Islet precursor cell (in vitro differentiated cells): ENCODE measurements around the gene AHDC1.
"Not testable (repeated sequence)": the region's sequence is repeated elsewhere in the genome, so short reads cannot be mapped to it uniquely, and the experiment has no call there.

Experiments
- DNase-seq: peaks from one replicate; pipeline ENCODE4 v3.0.0-alpha.2; 2018

Gene AHDC1

DNA sequence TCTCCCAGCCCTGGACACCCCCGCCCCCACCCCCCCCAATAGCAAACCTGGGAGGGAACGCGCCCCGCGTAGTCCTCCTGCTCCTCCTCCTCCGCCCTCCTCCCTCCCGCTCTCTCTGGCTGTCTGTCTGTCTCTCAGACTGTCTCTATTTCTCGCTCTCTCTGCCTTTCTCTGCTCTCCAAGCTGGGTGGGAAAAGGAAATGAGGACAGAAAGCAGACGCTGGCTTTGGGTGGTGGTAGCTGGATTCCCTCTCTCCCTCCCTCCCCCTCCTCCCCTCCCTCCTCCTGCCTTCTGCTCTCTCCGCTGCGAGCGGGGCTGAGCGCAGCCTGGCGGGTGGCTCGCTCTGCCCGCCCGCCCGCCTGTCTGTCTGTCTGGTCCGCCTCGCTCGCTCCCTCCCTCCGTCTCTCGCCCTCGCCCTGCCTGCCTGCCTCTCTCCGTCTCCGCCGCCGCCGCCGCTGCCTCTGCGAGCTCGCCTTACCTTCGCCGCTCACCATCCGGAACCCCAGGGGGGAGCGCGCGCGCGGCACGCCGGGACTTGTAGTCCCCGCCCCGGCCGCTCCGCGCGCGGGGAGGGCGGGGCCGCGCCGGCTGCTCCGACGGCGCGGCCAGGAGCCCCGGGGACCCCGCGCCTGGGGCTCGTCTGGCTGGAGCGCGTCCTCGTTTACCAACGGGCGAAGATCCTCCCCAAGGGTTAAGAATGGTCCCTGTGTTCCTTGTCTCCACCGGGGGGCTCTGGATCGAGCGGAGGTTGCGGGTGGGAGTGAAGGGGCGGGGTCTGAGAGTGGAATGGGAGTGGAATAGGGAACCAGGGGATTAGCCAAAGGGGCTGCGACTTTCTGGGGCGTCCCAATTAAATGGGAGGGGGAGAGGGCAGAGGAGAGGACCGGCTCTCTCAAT, at the start of gene AHDC1:
Gene AHDC1 (minus strand): TSS at position 464 of the 898 bp plus-strand sequence. CDS start 52,029 bp downstream, outside the sequence.
- DNase-seq = peak; percentile 95

DNA sequence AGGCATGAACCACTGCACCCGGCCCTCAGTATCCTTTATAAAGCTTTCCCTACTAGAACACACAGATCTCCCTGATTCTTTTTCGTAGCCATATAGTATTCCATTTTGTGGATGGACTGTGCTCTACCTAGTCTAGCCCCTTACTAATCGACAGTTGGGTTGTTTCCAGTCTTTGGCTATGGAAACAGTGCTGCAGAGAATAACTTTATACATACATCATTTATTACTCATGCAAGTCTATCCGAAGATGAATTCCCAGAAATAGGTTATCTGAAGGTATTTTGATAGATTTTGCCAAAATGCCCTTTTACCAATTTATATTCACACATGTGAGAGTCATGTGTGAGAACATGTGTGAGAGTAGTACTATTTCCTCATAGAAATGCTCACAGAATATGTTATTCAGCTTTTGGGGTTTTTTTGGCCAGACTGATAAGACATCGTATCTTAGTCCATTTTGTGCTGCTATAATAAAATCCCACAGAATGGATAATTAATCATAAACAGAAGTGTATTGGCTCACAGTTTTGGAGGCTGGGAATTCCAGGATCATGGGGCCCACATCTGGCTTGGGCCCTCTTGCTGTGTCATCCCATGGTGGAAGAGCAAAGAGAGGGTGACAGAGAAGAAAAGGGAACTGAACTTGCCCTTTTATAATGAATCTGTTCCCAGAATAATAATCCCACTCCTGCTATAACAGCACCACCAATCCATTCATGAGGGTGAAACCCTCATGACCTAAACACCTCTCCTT, 48.3 kb upstream of the AHDC1 start:
- DNase-seq = no peak

DNA sequence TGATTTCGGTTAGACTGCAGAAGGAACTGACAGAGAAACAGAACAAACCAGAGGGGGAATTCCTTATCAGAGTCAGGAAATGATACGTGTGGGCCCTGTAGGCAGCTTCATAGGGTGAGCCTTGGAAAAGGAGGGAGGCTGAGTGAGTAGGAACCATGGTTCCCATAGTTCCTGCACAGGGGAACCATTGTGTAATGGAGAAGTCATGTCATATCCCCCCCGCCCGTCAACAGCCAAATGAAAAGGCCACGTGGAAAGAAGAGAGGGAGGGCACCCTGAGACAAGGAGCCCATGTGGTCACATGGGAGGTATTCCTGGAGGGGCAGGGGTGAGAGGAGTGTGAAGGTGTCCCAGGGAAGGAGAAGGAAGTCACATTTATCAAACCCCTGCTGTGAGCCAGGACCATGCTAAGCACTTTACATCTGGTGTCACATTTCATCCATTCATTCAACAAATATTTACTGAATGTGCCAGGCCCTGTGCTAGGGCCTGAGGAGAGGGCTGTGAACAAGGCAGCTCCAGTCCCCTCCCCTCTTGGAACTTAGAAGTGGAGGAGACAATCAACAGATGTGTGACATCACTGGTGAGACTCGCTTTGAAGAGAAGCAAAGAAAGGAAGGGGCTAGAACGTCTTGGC, 46.7 kb upstream of the AHDC1 start:
- DNase-seq = peak; percentile 95

DNA sequence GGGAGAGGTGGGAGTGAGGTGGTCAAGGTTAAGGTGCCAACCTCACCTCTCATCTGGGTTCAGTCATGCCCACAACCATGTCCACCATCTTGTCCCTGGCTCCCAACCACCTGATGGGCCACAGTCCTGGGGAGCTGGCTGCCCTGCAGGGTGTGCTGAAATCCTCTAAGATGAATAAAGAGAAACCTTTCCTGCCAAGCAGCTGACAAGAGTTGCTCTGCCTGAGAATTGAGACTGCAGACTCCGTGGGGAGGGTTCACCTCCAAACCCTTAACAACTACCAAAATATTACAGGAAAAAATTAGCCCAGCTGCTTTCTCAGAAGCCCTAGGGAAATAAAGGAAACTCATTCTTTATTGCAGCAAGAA, 46.2 kb upstream of the AHDC1 start:
- no peak for DNase-seq

GRCh38 chr1:27649306-27649635, 45.3 kb upstream of the AHDC1 start:
- no peak for DNase-seq

DNA sequence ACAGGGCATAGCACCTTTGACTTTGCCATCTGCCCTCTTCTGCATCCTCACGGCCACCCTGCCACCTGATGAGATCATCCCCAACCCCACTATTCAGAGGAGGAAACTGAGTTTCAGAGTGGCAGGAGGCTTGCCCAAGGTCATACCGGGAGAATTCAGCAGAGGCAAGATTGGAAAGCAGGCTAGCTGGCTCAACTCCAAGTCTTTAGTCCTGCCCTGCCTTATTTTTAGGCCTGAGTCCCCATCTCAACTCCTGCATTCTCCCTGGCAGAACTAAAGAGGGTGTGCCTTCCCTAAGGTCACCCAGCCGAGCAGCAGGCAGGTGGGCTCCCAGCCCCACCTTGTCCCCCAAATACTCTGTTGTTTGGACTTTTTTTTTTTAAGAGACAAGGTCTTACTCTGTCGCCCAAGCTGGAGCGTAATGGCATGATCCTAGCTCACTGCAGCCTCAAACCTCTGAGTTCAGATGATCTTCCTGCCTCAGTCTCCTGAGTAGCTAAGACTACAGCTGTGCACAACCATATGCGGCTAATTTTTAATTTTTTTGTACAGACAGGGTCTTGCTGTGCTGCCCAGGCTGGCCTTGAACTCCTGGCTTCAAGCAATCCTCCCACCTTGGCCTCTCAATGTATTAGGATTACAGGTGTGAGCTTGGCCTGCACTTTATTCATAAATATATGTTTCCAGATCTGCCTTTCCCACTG, 44.8 kb upstream of the AHDC1 start:
- no peak for DNase-seq

- no peak for DNase-seq
These were observed 43.4 kb upstream of the AHDC1 start for GRCh38 chr1:27647328-27647727.

- DNase-seq = no peak
These were observed 42.7 kb upstream of the AHDC1 start for GRCh38 chr1:27646676-27647075.

DNA sequence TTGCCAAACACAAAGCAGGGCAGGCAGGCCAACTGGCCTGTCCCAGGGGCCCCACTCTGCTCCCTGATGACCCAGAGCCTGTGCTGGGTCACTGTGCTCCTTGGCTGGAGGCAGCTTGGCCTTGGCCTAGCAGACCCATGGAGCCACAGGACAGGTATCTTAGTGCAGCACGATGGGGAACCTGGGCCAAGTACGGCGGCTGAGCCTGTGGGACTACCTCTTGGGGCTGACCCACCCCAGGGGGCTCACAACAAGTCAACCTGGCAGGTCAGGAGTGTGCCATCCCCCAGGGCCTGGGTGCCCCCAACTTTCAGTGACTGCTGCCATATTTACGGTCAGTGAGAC, 41.1 kb upstream of the AHDC1 start:
- DNase-seq = no peak

DNA sequence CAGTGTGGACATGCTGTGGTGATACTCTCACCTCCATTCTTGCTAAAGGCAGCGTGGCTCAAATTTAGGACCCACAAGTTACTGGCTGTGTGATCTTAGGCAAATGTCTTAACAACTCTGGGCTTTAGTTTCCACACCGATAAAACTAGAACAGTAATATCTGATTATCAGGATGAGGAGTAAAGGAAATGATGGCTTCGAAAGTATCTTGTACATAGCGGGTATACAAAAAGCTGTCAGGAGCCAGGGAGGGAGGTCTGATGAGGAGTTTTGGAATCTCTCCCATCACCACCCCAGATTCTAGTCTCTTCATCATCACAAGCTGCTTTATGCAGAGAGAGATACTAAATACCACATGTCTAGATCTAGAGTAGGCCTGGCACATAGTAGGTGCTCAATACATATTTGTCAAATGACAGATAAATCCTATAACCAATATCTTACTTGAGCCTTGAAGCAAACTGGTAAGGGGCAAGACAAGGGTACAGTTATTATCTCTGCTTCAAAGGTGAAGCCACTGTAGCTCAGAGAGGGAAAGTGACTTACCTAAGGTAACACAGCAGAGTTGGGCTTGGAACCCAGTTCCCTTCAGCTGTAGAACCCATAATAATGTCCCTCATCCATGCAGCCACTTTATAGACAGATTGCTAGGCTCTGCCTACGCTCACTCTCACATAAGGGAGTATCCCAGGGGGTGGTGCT, 40.6 kb upstream of the AHDC1 start:
- no peak for DNase-seq

GRCh38 chr1:27643600-27644368, 39.8 kb upstream of the AHDC1 start:
- DNase-seq = peak; percentile 84

GRCh38 chr1:27640514-27640913, 36.6 kb upstream of the AHDC1 start:
- DNase-seq = not testable (repeated sequence)

GRCh38 chr1:27638805-27639204, 34.9 kb upstream of the AHDC1 start:
- no peak for DNase-seq

GRCh38 chr1:27638047-27638734, 34.2 kb upstream of the AHDC1 start:
- DNase-seq = no peak

DNA sequence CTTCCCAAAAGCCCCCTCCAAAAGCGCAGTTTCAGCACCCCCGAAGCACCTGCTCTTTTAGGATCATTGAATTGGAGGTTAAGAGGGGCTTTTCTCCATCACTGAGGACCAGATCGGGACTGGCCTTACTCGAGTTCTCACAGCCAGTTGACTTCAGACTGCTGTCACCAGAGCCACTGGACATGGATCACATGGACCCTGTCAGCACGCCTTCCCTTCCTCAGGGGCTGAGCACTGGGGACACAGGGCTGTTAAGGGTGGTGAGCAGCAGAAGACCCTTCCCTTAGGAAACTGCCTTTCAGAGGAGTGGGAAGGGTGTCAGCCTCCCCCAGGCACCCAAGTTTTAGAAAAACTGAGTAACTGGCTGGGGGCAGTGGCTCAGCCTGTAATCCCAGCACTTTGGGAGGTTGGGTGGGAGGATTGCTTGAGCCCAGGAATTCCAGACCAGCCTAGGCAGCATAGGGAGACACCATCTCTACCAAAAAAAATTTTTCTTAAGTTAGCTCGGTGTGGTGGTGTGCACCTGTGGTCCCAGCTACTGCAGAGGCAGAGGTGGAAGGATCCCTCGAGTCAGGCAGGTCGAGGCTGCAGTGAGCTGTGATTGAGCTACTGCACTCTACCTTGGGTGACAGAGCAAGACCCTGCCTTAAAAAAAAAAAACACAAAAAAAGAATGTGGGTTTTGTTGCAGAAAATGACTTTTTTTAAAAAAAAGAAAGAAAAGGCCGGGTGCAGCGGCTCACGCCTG, 31.6 kb upstream of the AHDC1 start:
- DNase-seq = no peak

DNA sequence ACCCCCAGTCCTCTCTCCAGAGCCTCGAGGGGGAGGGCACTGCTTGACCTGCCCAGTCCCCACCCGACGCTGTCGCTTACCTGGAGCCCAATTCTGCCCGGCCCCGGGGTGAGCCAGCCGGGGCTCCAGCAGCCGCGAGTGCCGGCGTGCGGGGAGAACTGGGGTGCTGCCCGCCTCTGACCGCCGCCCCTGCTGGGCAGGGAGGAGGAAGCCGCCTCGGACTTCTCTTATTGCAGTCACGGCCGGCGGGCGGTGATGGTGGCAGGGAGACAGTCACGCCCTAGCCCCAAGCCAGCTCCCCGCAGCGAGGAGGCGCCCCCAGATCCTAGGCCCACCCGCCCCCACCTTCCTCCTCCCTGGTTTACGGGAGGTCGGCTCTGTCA, 31.0 kb upstream of the AHDC1 start, which contains the start of gene FGR:
Gene FGR (minus strand): TSS at position 201 of the 383 bp plus-strand sequence. CDS start 11,269 bp downstream, outside the sequence.
- DNase-seq = no peak

GRCh38 chr1:27634177-27634984, 30.4 kb upstream of the AHDC1 start:
- no peak for DNase-seq

DNA sequence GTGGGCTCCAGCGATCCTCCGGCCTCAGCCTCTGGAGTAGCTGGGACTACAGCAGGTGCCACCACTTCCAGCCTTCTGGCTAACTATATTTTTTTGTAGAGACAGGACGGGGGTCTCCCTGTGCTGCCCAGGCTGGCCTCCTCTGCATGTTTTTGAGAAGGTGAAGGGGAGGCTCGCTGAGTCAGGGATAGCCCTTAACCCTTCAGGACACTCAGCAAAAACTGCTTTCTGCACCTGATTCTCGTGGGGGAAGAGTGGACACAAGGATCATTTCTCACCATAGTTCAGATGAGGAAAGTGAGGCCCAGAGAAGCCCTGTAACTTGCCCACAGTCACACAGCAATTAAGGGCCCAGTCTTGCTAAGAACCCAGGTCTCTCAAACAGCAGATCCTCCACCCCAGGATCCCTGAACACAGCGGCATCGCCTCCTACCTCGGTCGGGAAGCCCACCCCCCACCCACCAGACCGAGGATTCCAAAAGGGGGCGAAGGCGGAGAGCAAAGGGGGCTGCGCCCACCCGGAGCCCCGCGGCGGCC, 29.8 kb upstream of the AHDC1 start:
- DNase-seq = no peak

- no peak for DNase-seq
These were observed 29.3 kb upstream of the AHDC1 start for GRCh38 chr1:27633298-27633610.
